HG03460 (cell line): ENCODE results near the gene MTHFD1L.

Source experiments
- ATAC-seq: cut with Tn5 transposase; IDR thresholded peaks from one replicate; pipeline ENCODE4 v1.9.1; 2021; ENCODE audit not compliant: unreplicated experiment

MTHFD1L gene

DNA sequence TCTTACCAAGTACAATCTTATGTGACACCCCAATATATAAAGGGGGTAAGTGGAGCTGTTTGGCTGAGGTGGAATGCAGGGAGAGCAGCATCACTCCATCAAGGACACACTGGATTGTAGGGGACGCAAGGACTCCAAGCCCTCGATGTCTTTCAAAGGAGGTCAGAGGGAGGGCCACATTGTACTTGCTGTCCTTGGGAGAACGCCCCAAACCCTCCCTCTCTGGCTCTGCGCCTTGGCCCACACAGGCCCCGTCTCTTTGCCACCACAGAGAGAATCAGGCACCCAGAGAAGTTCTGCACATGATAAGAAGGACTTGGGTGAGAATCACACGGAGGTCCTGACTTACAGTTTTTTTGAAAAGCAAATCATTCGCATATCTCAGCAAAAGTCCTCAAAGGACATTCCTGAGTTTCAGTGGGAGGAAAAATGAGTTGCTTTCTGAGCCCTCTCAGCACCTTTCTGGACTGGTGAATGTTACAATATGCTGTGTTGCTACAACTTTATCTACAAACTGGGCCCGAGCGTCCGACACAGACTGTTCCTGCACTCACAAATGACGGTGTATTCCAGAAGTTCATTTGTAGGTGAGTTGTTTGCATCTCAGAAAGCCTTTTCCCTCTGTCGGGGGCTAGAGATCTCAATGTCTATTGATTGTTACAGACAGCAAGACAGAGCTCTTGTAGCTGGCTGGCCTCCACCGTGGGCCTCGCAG is 281.8 kb downstream of the MTHFD1L start:
- no peak for ATAC-seq

- ATAC-seq: no peak
These were observed 282.6 kb downstream of the MTHFD1L start for GRCh38 chr6:151148111-151148510.

GRCh38 chr6:151149793-151150192 is 284.3 kb downstream of the MTHFD1L start:
- no peak for ATAC-seq
